Endothelial cell of umbilical vein (primary cell): ENCODE measurements around the gene UIMC1.

Experiments
- CTCF ChIP-seq, 2 donors: IDR thresholded peaks; 1 replicate in 1 of 2; 2 replicates in 1 of 2; pipeline ENCODE4 v1.5.1; 2011; ENCODE audit warnings: low read length in 2 of 2, mild to moderate bottlenecking in 2 of 2, moderate library complexity in 2 of 2, control low read depth in 1 of 2, inconsistent platforms in 1 of 2, low read depth in 1 of 2; ENCODE audit not compliant: insufficient read depth in 1 of 2; ENCODE audit errors: extremely low read depth in 1 of 2
- EZH2 ChIP-seq: IDR thresholded peaks from 2 replicates; pipeline ENCODE4 v1.6.1; 2012; ENCODE audit warnings: borderline replicate concordance, low read depth, mild to moderate bottlenecking, moderate library complexity, low read length, inconsistent platforms; ENCODE audit not compliant: severe bottlenecking
- FOS ChIP-seq: IDR thresholded peaks from 2 replicates; pipeline ENCODE4 v1.6.1; 2011; ENCODE audit warnings: mild to moderate bottlenecking, low read length, moderate library complexity, borderline replicate concordance; ENCODE audit not compliant: insufficient read depth
- GATA2 ChIP-seq: IDR thresholded peaks from 2 replicates; pipeline ENCODE4 v1.7.0; 2011; ENCODE audit warnings: low read depth, mild to moderate bottlenecking, moderate library complexity, mixed read lengths, low read length; ENCODE audit not compliant: insufficient read length, insufficient read depth
- JUN ChIP-seq: IDR thresholded peaks from 2 replicates; pipeline ENCODE4 v1.6.1; 2011; ENCODE audit warnings: borderline replicate concordance, low read depth; ENCODE audit not compliant: insufficient read length, insufficient read depth
- MYC ChIP-seq: IDR thresholded peaks from one replicate; pipeline ENCODE4 v1.6.1; 2011; ENCODE audit warnings: mild to moderate bottlenecking, low read depth, low read length
- POLR2A ChIP-seq: IDR thresholded peaks from 2 replicates; pipeline ENCODE4 v1.6.1; 2012; ENCODE audit warnings: low read depth, mild to moderate bottlenecking, control low read depth, low read length
- POLR2AphosphoS5 ChIP-seq: IDR thresholded peaks from 2 replicates; pipeline ENCODE4 v1.6.1; 2012; ENCODE audit warnings: low read depth, mild to moderate bottlenecking, control low read depth, low read length, moderate library complexity; ENCODE audit not compliant: insufficient read depth
- TF ChIP-seq, protein P1 (sequence below): IDR thresholded peaks from 2 replicates; pipeline ENCODE4 v1.6.1; 2011; ENCODE audit not compliant: insufficient read depth, insufficient read length

GRCh38 chr5:177044641-177045040 lies 38.1 kb upstream of the UIMC1 start:
- TF ChIP-seq, protein P1, sequence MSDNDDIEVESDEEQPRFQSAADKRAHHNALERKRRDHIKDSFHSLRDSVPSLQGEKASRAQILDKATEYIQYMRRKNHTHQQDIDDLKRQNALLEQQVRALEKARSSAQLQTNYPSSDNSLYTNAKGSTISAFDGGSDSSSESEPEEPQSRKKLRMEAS: no peak
- TF ChIP-seq CTCF (IDR thresholded peaks at IDR 0.05; ENCODE audit: extremely low read depth in 1 of 2, insufficient read depth in 1 of 2, low read depth in 1 of 2, low read length in 2 of 2): no peak
- TF ChIP-seq POLR2A: no peak
- TF ChIP-seq JUN: no peak
- no peak for TF ChIP-seq EZH2
- no peak for TF ChIP-seq POLR2AphosphoS5
- TF ChIP-seq GATA2: no peak
- TF ChIP-seq FOS: no peak
- no peak for TF ChIP-seq MYC
